G401.6 (cell line): ENCODE data around the gene INSYN2A.

Experiments
- FAIRE-seq: peaks from 2 replicates; lab custom pipeline; 2012; peaks lifted over from hg19 to GRCh38; lab: Jason Lieb, UNC

INSYN2A gene

DNA sequence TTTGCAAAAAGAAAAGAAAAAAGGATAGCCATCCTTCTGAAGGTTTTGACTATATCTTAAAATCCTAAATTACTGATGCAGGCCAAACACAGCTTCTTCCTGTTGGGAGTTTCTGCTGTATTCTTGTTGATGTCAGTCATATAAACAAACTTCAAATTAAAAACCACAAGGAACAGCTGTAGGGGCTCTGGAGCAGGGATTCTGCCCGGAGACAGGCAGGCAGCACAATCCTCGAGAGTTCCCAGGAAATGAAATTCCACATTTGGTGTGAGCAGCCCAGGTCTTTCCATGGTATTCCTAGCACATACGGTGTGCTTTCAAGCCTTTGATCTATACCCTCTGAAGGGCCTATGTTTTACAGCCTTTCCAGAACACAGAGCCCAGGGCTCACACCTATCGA lies 43.2 kb downstream of the INSYN2A start:
- FAIRE-seq: no peak

GRCh38 chr10:127151981-127152699 lies 44.3 kb downstream of the INSYN2A start:
- FAIRE-seq: no peak

DNA sequence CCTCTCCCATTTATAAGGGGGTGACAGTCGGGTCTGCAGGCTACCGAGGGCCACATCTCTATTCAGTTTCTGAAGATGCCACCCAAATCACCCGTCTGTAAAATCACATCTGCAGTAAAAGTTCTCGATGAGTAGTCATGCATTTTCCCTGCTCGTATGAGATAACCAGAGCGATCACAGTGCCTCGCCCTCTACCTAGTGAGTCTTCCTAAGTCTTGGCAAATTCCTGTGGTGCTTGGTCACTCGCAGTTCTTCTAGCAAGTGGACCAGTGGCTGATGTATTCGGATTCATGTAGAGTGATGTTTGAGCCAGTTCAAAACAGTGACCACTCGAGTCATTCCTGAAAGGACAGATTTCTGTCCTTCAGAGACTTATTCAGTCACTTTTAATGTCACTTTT lies 44.9 kb downstream of the INSYN2A start:
- no peak for FAIRE-seq

GRCh38 chr10:127150136-127150535 lies 46.3 kb downstream of the INSYN2A start:
- no peak for FAIRE-seq

DNA sequence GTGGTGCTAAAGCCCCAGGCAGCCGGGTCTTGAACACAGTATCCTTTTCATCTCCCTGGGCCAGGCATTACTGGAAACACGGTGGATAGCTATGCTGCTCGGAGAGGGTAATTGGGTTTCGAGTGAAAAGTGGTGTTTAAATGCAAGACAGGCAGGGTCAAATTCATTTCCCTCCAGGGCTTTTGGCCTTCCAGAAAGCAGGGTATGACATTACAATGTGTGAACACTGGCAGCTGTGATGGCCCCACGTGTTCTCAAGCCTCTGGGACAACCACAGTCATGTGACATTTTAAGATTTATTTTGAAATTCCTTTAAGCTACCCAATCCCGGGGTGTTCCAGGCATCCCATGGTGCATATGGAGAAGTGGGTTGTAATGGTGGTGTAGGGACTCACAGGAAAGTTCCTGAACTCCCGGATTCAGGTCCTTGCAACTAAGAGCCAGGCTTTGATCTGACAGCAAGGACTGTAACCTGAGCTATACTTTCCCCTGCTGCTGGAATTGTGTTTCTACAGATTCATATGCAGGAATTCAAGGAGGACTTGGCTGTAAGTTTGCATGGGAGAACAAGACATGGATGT lies 46.8 kb downstream of the INSYN2A start:
- no peak for FAIRE-seq

GRCh38 chr10:127148933-127149220 lies 47.5 kb downstream of the INSYN2A start:
- FAIRE-seq: no peak

DNA sequence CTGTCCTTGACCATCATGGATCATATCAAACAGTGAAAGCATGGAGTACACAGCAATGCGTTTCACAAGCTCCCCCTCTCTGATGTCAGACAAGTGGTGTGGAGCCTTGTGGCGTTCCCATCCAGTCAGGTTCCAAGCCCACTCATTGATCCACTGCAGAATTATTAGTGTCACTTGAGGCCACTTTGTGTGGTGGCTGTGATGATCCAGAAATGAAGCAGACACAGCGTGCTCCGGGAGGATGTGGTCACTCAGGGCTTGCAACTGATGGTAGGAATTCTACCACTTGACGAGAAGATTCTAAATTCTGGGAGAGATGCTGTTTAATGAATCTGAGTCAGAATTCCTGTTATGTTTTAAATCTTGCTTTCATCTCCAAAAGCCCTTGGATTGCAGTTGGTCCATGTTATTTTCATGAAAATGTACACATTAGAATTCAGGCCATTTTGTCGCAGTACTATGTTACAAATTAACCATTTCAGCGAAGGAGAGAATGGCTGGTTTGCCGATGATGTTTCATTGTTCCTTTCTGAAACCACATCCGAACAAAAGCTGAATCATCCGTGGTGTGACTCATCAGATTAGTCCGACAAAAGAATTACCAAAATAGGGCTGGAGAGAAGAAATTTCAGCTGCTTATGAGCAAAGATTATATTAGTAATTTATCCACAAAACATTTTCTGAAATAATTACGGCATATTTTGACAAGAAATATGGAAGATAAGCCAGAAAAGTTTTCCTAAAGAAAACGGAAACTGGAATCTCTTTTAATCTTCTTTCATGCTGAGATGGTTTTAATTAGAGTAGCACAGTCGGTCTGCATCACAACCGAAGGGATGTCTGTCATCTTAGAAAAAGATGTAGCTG lies 48.1 kb downstream of the INSYN2A start:
- no peak for FAIRE-seq

DNA sequence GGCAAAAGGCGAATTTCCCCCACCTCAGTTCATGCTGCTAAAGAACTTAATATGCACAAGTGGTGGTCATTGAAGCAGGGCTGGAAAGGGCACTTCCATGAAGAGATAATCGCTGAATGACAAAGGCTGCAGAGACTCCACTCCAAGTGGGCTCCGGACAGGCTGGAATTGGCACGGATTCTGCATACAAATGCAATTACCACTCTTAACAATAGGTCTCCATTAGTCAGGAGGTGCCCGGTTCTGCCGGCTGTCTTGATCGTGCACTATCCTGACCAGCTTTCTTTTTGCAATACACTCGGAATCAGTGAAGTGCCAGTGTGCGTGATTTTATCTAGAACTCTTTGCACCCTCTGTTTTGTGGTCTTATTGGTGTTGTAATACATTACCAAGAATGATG lies 49.7 kb downstream of the INSYN2A start:
- no peak for FAIRE-seq
